Measurements from ENCODE around the gene TRMT44.
A peak's percentile ranks its signal among the peaks of the same experiment; 100 is the strongest.

GRCh38 chr4:8428288-8429097, 12.1 kb upstream of the TRMT44 start:
- TF ChIP-seq CTCF (conservative IDR thresholded peaks at IDR 0.05; ENCODE audit: low read depth, low read length): peak; percentile 42
- peak; percentile 98 for TF ChIP-seq MXI1 (IDR thresholded peaks at IDR 0.05; ENCODE audit: borderline replicate concordance, low read depth, low read length)
- TF ChIP-seq, protein P1, sequence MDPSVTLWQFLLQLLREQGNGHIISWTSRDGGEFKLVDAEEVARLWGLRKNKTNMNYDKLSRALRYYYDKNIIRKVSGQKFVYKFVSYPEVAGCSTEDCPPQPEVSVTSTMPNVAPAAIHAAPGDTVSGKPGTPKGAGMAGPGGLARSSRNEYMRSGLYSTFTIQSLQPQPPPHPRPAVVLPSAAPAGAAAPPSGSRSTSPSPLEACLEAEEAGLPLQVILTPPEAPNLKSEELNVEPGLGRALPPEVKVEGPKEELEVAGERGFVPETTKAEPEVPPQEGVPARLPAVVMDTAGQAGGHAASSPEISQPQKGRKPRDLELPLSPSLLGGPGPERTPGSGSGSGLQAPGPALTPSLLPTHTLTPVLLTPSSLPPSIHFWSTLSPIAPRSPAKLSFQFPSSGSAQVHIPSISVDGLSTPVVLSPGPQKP (IDR thresholded peaks at IDR 0.05; ENCODE audit: borderline replicate concordance, low read depth, low read length): no peak
- no peak for TF ChIP-seq RFX5 (IDR thresholded peaks at IDR 0.05; ENCODE audit: low read depth, low read length)
- peak; percentile 96 for TF ChIP-seq MAZ (IDR thresholded peaks at IDR 0.05; ENCODE audit: borderline replicate concordance, low read depth, low read length)
- TF ChIP-seq, protein P2, sequence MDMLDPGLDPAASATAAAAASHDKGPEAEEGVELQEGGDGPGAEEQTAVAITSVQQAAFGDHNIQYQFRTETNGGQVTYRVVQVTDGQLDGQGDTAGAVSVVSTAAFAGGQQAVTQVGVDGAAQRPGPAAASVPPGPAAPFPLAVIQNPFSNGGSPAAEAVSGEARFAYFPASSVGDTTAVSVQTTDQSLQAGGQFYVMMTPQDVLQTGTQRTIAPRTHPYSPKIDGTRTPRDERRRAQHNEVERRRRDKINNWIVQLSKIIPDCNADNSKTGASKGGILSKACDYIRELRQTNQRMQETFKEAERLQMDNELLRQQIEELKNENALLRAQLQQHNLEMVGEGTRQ (IDR thresholded peaks at IDR 0.05; ENCODE audit: low read depth, low read length): peak; percentile 35; the same call in 1 of the 2 replicates
- TF ChIP-seq POLR2A (IDR thresholded peaks at IDR 0.05; ENCODE audit: low read depth, low read length): peak; percentile 84
- TF ChIP-seq SMC3 (IDR thresholded peaks at IDR 0.05; ENCODE audit: low read depth, low read length): no peak
- TF ChIP-seq RCOR1 (IDR thresholded peaks at IDR 0.05; ENCODE audit: insufficient replicate concordance, low read length): no peak
- TF ChIP-seq RAD21 (IDR thresholded peaks at IDR 0.05; ENCODE audit: low read length): peak; percentile 26; the same call in 1 of the 2 replicates
- no peak for TF ChIP-seq FOS (IDR thresholded peaks at IDR 0.05; ENCODE audit: low read depth, low read length)
- no peak for TF ChIP-seq MAFK (IDR thresholded peaks at IDR 0.05; ENCODE audit: low read depth, low read length)
- TF ChIP-seq CEBPB (IDR thresholded peaks at IDR 0.05; ENCODE audit: low read depth, low read length): no peak
- TF ChIP-seq CHD1 (IDR thresholded peaks at IDR 0.05; ENCODE audit: low read depth, low read length): no peak; the same call in 1 of the 2 replicates
